ENCODE measurements around the gene NAPG.

NAPG gene

DNA sequence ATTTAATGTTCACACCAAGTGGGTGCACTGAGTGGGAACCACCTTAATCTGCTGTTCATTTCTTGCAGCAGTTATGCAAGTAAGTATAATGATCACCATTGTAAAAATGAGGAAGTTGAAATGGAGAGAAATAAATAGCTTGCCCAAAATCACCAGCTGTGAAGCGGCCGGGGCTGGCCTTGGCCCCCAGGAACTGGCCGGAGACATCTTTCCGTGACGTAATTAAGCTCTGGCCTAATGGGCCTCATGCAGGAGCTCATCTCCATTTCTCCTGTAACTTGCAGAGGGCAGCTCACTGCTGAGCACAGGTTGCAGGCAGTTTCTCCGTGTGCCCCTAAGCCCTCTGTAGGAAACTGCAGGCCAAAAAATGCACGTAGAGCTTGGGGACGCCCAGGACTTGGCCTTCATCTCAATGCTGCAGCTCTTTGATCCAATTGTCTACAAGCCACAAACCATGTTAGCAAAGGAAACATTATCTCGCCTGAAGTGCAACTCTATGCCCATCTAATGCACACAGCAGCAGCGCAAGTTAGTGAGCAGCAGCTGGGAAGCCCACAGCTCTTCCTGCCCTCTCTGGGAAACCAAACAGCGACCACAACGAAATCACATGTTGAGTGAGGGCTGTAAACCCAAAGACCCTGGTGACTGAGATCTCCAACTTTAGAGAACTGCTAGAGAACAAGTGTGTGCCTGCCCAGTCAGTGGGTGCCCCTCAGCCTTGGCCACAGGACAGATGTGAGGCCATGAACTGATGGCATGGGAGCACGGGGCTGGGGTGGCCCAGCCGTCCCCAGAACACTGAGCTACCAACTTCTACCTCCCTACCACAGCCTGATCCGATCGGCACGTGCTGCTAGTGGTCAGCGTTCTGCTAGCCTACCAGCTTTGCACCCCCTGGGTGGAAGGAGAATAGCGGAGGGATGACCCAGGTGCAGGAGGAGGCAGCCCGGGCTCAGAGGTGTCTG lies 42.6 kb upstream of the NAPG start:
- H3K27ac ChIP-seq, result no peak overlapping the region
- DNase-seq (ENCODE audit: low spot score), result no peak
- TF ChIP-seq, protein P1, sequence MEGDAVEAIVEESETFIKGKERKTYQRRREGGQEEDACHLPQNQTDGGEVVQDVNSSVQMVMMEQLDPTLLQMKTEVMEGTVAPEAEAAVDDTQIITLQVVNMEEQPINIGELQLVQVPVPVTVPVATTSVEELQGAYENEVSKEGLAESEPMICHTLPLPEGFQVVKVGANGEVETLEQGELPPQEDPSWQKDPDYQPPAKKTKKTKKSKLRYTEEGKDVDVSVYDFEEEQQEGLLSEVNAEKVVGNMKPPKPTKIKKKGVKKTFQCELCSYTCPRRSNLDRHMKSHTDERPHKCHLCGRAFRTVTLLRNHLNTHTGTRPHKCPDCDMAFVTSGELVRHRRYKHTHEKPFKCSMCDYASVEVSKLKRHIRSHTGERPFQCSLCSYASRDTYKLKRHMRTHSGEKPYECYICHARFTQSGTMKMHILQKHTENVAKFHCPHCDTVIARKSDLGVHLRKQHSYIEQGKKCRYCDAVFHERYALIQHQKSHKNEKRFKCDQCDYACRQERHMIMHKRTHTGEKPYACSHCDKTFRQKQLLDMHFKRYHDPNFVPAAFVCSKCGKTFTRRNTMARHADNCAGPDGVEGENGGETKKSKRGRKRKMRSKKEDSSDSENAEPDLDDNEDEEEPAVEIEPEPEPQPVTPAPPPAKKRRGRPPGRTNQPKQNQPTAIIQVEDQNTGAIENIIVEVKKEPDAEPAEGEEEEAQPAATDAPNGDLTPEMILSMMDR (conservative IDR thresholded peaks at IDR 0.05; ENCODE audit: low read depth), result no peak
- CTCF ChIA-PET, result interaction anchor here (0.6 kb wide), 1 partner anchor 1277 kb away, joined by 3 read pairs; no protein-coding TSS in a partner anchor
- POLR2A ChIA-PET (ENCODE audit: low non-redundant PET), result no interaction called here

DNA sequence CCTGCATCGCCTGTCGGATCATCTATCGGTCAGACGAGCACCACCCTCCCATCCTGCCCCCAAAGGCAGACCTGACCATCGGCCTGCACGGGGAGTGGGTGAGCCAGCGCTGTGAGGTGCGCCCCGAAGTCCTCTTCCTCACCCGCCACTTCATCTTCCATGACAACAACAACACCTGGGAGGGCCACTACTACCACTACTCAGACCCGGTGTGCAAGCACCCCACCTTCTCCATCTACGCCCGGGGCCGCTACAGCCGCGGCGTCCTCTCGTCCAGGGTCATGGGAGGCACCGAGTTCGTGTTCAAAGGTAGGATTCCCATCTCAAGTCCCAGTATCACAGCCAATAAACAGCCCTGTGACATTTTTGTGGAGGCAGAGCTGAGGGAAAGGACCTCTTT lies 40.4 kb upstream of the NAPG start:
- no peak overlapping the region for H3K27ac ChIP-seq
- ChIA-PET CTCF (no interaction called here), POLR2A (ENCODE audit: low non-redundant PET) (no interaction called here)
- no peak for DNase-seq (ENCODE audit: low spot score)
- TF ChIP-seq, protein P1 (conservative IDR thresholded peaks at IDR 0.05; ENCODE audit: low read depth), result no peak

DNA sequence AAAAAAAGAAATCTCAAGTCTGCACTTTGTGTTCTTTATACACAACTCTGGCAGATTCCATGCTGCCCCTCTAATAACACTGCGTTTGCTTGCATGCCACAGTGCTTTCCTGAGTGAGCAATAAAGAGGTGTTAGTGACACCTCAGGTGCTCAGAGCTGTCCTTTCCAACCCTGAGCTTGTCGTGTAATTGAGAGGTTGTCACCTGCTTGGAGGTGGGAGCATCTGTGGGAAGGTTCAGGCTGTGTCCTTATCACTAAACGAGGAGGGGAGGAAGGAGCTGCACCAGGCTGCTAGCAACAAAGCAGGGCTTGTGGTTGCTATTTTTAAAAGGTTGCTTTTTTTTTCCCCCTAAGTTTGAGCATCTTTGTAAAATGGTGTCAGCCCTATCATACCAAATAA lies 39.5 kb upstream of the NAPG start:
- no peak overlapping the region for H3K27ac ChIP-seq
- ChIA-PET CTCF (no interaction called here), POLR2A (ENCODE audit: low non-redundant PET) (no interaction called here)
- DNase-seq (ENCODE audit: low spot score), result no peak
- TF ChIP-seq, protein P1 (conservative IDR thresholded peaks at IDR 0.05; ENCODE audit: low read depth), result no peak

DNA sequence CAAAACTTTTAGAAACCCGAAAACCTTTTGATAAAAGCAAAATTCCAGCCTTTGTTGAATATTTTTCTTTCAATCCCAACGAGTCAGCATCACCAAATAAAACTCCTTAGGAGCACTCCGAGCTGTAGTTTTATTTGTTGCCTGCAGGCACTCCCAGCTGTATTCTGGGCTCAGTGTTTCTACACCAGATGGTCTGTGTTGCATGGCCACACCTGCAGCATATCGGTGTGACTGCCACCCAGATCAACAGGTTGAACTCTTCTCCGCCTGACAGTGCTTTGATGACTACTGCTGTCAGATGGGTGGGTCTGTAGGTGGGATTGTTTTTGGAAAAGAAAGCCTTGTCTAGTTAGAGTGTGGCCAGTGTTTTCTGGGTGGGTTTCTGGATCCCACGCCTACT lies 38.7 kb upstream of the NAPG start:
- DNase-seq (ENCODE audit: low spot score), result no peak
- TF ChIP-seq, protein P1 (conservative IDR thresholded peaks at IDR 0.05; ENCODE audit: low read depth), result no peak
- POLR2A ChIA-PET (ENCODE audit: low non-redundant PET), result no interaction called here
- CTCF ChIA-PET, result no interaction called here
- no peak overlapping the region for H3K27ac ChIP-seq

DNA sequence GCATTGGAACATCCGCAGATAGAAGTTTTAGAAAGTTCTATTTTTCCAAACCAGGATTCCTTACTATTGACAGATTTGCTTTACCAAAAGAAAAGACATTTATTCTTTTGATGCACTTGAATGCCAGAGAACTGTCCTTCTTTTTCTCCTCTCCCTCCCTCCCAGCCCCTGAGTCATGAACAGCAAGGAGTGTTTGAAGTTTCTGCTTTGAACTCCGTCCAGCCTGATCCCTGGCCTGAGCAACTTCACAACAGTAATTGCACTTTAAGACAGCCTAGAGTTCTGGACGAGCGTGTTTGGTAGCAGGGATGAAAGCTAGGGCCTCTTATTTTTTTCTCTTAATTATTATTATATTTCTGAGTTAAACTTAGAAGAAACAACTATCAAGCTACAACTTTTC lies 37.8 kb upstream of the NAPG start:
- TF ChIP-seq, protein P1 (conservative IDR thresholded peaks at IDR 0.05; ENCODE audit: low read depth), result no peak
- POLR2A ChIA-PET (ENCODE audit: low non-redundant PET), result no interaction called here
- CTCF ChIA-PET, result no interaction called here
- no peak for DNase-seq (ENCODE audit: low spot score)
- no peak overlapping the region for H3K27ac ChIP-seq

DNA sequence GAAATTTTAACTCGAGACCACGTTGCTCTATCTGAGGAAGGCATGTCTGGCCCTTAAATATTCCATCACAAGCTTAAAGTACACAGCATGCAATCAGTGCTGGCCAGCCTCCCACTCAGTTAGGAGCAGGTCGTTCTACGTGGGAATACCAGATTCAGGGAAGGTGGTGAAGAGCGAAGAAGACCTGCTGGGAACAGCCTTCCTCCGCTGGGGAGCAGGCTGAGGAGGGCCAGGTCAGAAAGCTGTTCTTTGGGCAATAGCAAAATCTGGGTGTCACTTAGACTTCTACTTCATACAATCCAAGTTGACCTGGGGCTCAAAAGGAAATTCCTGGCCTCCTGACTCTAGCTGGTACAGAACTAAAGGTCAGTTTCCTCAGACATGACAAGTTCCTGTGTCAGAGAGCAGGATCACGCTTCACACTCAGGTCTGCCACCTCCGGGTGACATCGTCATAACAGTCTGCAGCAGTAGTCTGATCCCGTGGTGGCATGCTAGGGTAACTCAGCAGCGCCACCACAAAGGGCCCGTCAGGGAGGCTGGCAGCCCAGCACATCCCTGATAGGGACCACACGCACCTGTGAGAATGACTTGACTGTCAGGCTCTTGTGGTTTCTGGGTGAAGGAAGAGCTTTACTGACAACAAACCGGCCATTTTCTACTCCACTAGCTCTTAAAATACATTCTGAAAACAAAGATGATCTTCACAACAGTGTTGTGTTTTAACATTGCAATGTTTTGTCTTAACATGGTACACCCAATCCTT lies 35.2 kb upstream of the NAPG start:
- CTCF ChIA-PET, result interaction anchor here (0.8 kb wide), 1 partner anchor 450 kb away, joined by 3 read pairs; no protein-coding TSS in a partner anchor
- POLR2A ChIA-PET (ENCODE audit: low non-redundant PET), result no interaction called here
- no peak overlapping the region for H3K27ac ChIP-seq
- TF ChIP-seq, protein P1 (conservative IDR thresholded peaks at IDR 0.05; ENCODE audit: low read depth), result no peak
- no peak for DNase-seq (ENCODE audit: low spot score)

Data from RWPE1 (cell line).